K562 (cell line): ENCODE measurements around the gene FKBP2. TPM values are rescaled to one million over a fixed set of nuclear protein-coding genes. Genes with fewer than 3 reads are reported as not detected.

Experiments
- ARNT ChIP-seq, 2 experiments: fragments of 450-650 bp; IDR thresholded peaks; 2 replicates each; pipeline ENCODE4 v1.6.1; 2016; ENCODE audit warnings: mild to moderate bottlenecking in 1 of 2
- DMBX1 ChIP-seq: fragments of 250-450 bp; sonication (Bioruptor Pico); IDR thresholded peaks from 2 replicates; pipeline ENCODE4 v1.8.0; 2022; ENCODE audit warnings: inconsistent platforms, mild to moderate bottlenecking, moderate library complexity, borderline replicate concordance
- FOXA1 ChIP-seq: fragments of 450-650 bp; IDR thresholded peaks from 2 replicates; pipeline ENCODE4 v1.6.1; 2016; ENCODE audit warnings: mild to moderate bottlenecking, borderline replicate concordance
- FOXK2 ChIP-seq, 2 experiments: fragments of 450-650 bp; IDR thresholded peaks in 1 of 2; conservative IDR thresholded peaks in 1 of 2; 2 replicates each; pipeline ENCODE4 v1.6.1; 2016; ENCODE audit warnings: low read depth in 2 of 2, mild to moderate bottlenecking in 1 of 2
- HLTF ChIP-seq: fragments of 450-650 bp; IDR thresholded peaks from 2 replicates; pipeline ENCODE4 v1.6.1; 2016
- ILF3 ChIP-seq: fragments of 450-650 bp; IDR thresholded peaks from 2 replicates; pipeline ENCODE4 v1.6.1; 2018; ENCODE audit warnings: antibody characterized with exemption, mild to moderate bottlenecking, moderate library complexity, borderline replicate concordance
- IRF2 ChIP-seq: sonication (generic); formaldehyde crosslinking; IDR thresholded peaks from 2 replicates; pipeline ENCODE4 v1.8.1; 2022; ENCODE audit warnings: mild to moderate bottlenecking, missing genetic modification reagents
- JUN ChIP-seq, 2 experiments: sonication (generic) in 1 of 2; formaldehyde crosslinking in 1 of 2; IDR thresholded peaks; 2 replicates each; pipeline versions ENCODE4 v1.6.1 to v1.8.0; 2012 to 2022; ENCODE audit warnings: borderline replicate concordance in 2 of 2, mild to moderate bottlenecking in 2 of 2, improper control_type of control experiment in 1 of 2, low read depth in 1 of 2, low read length in 1 of 2, missing genetic modification reagents in 1 of 2
- JUNB ChIP-seq: fragments of 450-650 bp; formaldehyde crosslinking; conservative IDR thresholded peaks from 2 replicates; pipeline ENCODE4 v1.4.0; 2020; ENCODE audit warnings: mild to moderate bottlenecking
- MEIS2 ChIP-seq: fragments of 450-650 bp; IDR thresholded peaks from 2 replicates; pipeline ENCODE4 v1.6.1; 2014; ENCODE audit warnings: mild to moderate bottlenecking; ENCODE audit not compliant: partially characterized antibody
- OTX1 ChIP-seq: fragments of 450-650 bp; formaldehyde crosslinking; IDR thresholded peaks from 2 replicates; pipeline ENCODE4 v1.4.0; 2022; ENCODE audit warnings: mild to moderate bottlenecking
- POLR3G ChIP-seq: IDR thresholded peaks from 2 replicates; pipeline ENCODE4 v1.6.1; 2011; ENCODE audit not compliant: insufficient read length, insufficient replicate concordance; ENCODE audit errors: extremely low read depth
- SIN3A ChIP-seq, 2 experiments: fragments of 150-350 bp in 1 of 2; IDR thresholded peaks; 2 replicates each; pipeline ENCODE4 v1.6.1; 2011 to 2016; ENCODE audit warnings: borderline replicate concordance in 2 of 2, low read depth in 2 of 2, low read length in 2 of 2, mild to moderate bottlenecking in 2 of 2, moderate library complexity in 2 of 2; ENCODE audit not compliant: control insufficient read depth in 1 of 2
- SMC3 ChIP-seq: conservative IDR thresholded peaks from 2 replicates; pipeline ENCODE4 v1.6.1; 2011; ENCODE audit warnings: low read depth, low read length, improper control_type of control experiment; ENCODE audit not compliant: insufficient read depth
- TARDBP ChIP-seq: fragments of 450-650 bp; IDR thresholded peaks from 2 replicates; pipeline ENCODE4 v1.6.1; 2016
- TOE1 ChIP-seq, 2 experiments: fragments of 450-650 bp in 1 of 2; sonication (generic) in 1 of 2; formaldehyde crosslinking in 1 of 2; IDR thresholded peaks; 2 replicates each; pipeline versions ENCODE4 v1.7.1 to v1.8.0; 2016 to 2022; ENCODE audit warnings: borderline replicate concordance in 2 of 2, mild to moderate bottlenecking in 2 of 2, antibody characterized with exemption in 1 of 2, inconsistent platforms in 1 of 2, low read depth in 1 of 2, missing genetic modification reagents in 1 of 2, moderate library complexity in 1 of 2
- ZEB2 ChIP-seq: fragments of 450-650 bp; IDR thresholded peaks from 2 replicates; pipeline ENCODE4 v1.6.1; 2016
- ZNF586 ChIP-seq: fragments of 450-650 bp; formaldehyde crosslinking; conservative IDR thresholded peaks from 2 replicates; pipeline ENCODE4 v1.4.0; 2020; ENCODE audit warnings: mild to moderate bottlenecking, moderate library complexity
- polyA plus RNA-seq, 8 experiments: library from polyadenylated mRNA; depleted of rRNA in 4 of 8; stranded (reverse) in 5 of 8; unstranded in 3 of 8; fragments of >200 nt; fragmentation: Nextera tagmentation in 2 of 8; fragmentation: Illumina TruSeq in 1 of 8; extraction: Ambion mirVana in 2 of 8; extraction: Trizol in 1 of 8; gene quantifications; 2 replicates each; pipeline versions ENCODE4 v1.2.1 to v1.2.3, GENCODE V29; 2011 to 2014; ENCODE audit warnings: inconsistent platforms in 1 of 8, missing spikeins in 1 of 8
- total RNA-seq, 7 experiments: library from RNA; depleted of rRNA in 6 of 7; stranded (reverse); fragments of >200 nt in 6 of 7; fragmentation: Illumina TruSeq in 2 of 7; extraction: Trizol in 2 of 7; gene quantifications; 2 replicates each; pipeline versions ENCODE4 v1.2.1 to v1.2.3, GENCODE V29; 2011 to 2021; ENCODE audit warnings: low replicate concordance in 1 of 7
- TF ChIP-seq, protein P1 (sequence below): fragments of 250-450 bp; sonication (Bioruptor Pico); IDR thresholded peaks from 2 replicates; pipeline ENCODE4 v1.4.0; 2020; ENCODE audit warnings: mild to moderate bottlenecking, moderate library complexity
- TF ChIP-seq, protein P2 (sequence below): fragments of 250-450 bp; sonication (Bioruptor Pico); IDR thresholded peaks from 2 replicates; pipeline ENCODE4 v1.5.0; 2020; ENCODE audit warnings: mild to moderate bottlenecking, borderline replicate concordance
- TF ChIP-seq, protein P3 (sequence below): fragments of 250-450 bp; sonication (Bioruptor Pico); IDR thresholded peaks from 2 replicates; pipeline ENCODE4 v1.9.0; 2021; ENCODE audit warnings: mild to moderate bottlenecking, inconsistent platforms

The FKBP2 gene
- total and polyA plus RNA-seq, 9 of the 15 experiments (the other 6 are each of a cell fraction or from before 2014, with no cell fraction given), result 3.5 to 151 (median 58.1) TPM

DNA sequence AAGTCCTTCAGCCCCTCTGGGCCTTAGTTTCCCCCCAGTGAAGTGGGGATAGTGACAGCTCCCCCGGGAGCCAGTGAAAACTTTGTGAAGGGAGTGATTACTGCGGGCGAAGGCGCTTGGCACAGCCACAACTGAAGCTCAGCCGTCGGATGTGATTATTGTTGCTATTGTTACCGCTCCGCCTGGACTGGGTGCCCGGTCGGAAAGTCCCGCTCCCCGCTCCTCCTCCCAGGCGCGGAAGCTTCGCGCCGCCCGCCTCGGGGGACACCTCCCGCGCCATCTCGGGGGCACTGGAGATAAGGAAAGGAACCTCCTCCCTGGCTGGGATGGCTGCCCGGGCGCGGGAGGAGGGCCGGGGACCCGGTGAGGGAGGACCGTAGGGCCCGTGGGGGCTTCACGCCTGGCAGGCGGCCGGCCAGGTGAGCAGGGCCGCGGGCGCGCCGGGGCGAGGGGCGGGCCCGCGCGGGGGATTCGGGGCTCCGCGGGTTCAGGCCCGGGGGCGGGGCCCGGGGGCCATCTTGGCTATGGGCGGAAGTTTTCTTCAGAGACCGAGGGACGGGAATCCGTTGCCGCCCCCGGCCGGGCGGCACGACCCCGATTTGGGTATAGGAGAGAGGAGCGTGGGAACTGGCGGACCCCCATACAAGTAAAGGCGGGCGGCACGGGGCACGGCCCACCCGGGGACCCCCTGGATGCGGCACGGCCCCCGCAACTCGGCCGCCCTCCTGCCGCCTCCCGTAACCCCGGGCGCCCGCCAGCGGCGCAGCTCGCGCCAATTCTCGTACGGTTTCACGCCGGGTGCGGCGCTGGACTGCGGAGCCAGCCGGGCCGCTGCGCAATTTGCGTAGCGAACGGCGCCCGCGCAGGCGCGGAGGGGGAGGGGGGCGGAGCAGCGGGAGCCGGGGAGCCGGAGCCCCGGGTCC lies 44.3 kb downstream of the FKBP2 start, which contains the start of gene GPR137 (continued):
- TF ChIP-seq POLR3G, result no peak
- no peak for TF ChIP-seq TOE1 (IDR thresholded peaks at IDR 0.05; ENCODE audit: borderline replicate concordance)
- TF ChIP-seq TOE1 (CRISPR knock-in tag; IDR thresholded peaks at IDR 0.05; ENCODE audit: borderline replicate concordance, low read depth), result no peak
- TF ChIP-seq SMC3, result no peak
- peak; percentile 61 for TF ChIP-seq MEIS2
- TF ChIP-seq ZEB2, result no peak
- TF ChIP-seq JUNB (CRISPR knock-in tag), result no peak
- TF ChIP-seq, protein P1, sequence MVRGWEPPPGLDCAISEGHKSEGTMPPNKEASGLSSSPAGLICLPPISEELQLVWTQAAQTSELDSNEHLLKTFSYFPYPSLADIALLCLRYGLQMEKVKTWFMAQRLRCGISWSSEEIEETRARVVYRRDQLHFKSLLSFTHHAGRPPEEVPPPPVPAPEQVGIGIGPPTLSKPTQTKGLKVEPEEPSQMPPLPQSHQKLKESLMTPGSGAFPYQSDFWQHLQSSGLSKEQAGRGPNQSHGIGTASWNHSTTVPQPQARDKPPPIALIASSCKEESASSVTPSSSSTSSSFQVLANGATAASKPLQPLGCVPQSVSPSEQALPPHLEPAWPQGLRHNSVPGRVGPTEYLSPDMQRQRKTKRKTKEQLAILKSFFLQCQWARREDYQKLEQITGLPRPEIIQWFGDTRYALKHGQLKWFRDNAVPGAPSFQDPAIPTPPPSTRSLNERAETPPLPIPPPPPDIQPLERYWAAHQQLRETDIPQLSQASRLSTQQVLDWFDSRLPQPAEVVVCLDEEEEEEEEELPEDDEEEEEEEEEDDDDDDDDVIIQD (CRISPR knock-in tag), result no peak
- no peak for TF ChIP-seq ZNF586 (CRISPR knock-in tag)
- TF ChIP-seq IRF2, result no peak
- TF ChIP-seq ILF3, result 0 out of 2 replicates have a peak, but pooled peaks have one; percentile 32
- TF ChIP-seq ARNT (IDR thresholded peaks at IDR 0.05), result no peak
- no peak for TF ChIP-seq FOXK2 (conservative IDR thresholded peaks at IDR 0.05 in 1 of 2, IDR thresholded peaks at IDR 0.05 in 1 of 2; ENCODE audit: low read depth in 2 of 2)
- TF ChIP-seq DMBX1, result no peak
- no peak for TF ChIP-seq OTX1 (CRISPR knock-in tag)
- TF ChIP-seq HLTF, result no peak
- TF ChIP-seq JUN (IDR thresholded peaks at IDR 0.05; ENCODE audit: borderline replicate concordance, low read depth, low read length), result no peak
- TF ChIP-seq JUN (CRISPR knock-in tag; IDR thresholded peaks at IDR 0.05; ENCODE audit: borderline replicate concordance), result no peak
- TF ChIP-seq TARDBP, result 0 out of 2 replicates have a peak, but pooled peaks have one; percentile 42
- TF ChIP-seq SIN3A (IDR thresholded peaks at IDR 0.05; ENCODE audit: borderline replicate concordance in 2 of 2, control insufficient read depth in 1 of 2, low read depth in 2 of 2, low read length in 2 of 2), result peak; percentile 73 to 89; a peak in 3 of 4 replicates
- TF ChIP-seq, protein P2, sequence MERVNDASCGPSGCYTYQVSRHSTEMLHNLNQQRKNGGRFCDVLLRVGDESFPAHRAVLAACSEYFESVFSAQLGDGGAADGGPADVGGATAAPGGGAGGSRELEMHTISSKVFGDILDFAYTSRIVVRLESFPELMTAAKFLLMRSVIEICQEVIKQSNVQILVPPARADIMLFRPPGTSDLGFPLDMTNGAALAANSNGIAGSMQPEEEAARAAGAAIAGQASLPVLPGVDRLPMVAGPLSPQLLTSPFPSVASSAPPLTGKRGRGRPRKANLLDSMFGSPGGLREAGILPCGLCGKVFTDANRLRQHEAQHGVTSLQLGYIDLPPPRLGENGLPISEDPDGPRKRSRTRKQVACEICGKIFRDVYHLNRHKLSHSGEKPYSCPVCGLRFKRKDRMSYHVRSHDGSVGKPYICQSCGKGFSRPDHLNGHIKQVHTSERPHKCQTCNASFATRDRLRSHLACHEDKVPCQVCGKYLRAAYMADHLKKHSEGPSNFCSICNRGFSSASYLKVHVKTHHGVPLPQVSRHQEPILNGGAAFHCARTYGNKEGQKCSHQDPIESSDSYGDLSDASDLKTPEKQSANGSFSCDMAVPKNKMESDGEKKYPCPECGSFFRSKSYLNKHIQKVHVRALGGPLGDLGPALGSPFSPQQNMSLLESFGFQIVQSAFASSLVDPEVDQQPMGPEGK (CRISPR knock-in tag), result no peak
- TF ChIP-seq, protein P3, sequence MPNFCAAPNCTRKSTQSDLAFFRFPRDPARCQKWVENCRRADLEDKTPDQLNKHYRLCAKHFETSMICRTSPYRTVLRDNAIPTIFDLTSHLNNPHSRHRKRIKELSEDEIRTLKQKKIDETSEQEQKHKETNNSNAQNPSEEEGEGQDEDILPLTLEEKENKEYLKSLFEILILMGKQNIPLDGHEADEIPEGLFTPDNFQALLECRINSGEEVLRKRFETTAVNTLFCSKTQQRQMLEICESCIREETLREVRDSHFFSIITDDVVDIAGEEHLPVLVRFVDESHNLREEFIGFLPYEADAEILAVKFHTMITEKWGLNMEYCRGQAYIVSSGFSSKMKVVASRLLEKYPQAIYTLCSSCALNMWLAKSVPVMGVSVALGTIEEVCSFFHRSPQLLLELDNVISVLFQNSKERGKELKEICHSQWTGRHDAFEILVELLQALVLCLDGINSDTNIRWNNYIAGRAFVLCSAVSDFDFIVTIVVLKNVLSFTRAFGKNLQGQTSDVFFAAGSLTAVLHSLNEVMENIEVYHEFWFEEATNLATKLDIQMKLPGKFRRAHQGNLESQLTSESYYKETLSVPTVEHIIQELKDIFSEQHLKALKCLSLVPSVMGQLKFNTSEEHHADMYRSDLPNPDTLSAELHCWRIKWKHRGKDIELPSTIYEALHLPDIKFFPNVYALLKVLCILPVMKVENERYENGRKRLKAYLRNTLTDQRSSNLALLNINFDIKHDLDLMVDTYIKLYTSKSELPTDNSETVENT (CRISPR knock-in tag), result peak; percentile 42; the same call in 1 of the 2 replicates
- no peak for TF ChIP-seq FOXA1
